HG02759 (cell line): Measurements from ENCODE around the gene PLA2G2A.

Experiments used
- ATAC-seq: cut with Tn5 transposase; IDR thresholded peaks from one replicate; pipeline ENCODE4 v1.9.1; 2021; ENCODE audit warnings: mild to moderate bottlenecking, moderate library complexity; ENCODE audit not compliant: unreplicated experiment

PLA2G2A gene

GRCh38 chr1:19974822-19975416, 4.5 kb downstream of the PLA2G2A start:
- ATAC-seq: no peak

- no peak for ATAC-seq
Observed at GRCh38 chr1:19973616-19974015, 5.8 kb downstream of the PLA2G2A start.

- ATAC-seq: no peak
Observed at GRCh38 chr1:19971664-19972063, 7.8 kb downstream of the PLA2G2A start.

GRCh38 chr1:19969898-19970660, 9.3 kb downstream of the PLA2G2A start:
- no peak for ATAC-seq

GRCh38 chr1:19967808-19968207, 11.6 kb downstream of the PLA2G2A start:
- no peak for ATAC-seq

GRCh38 chr1:19964542-19964941, 14.9 kb downstream of the PLA2G2A start:
- ATAC-seq: no peak

GRCh38 chr1:19963636-19964035, 15.8 kb downstream of the PLA2G2A start:
- no peak for ATAC-seq

GRCh38 chr1:19960591-19960990, 18.8 kb downstream of the PLA2G2A start:
- no peak for ATAC-seq

GRCh38 chr1:19957779-19958178, 21.6 kb downstream of the PLA2G2A start:
- no peak for ATAC-seq

GRCh38 chr1:19955534-19956170, 23.8 kb downstream of the PLA2G2A start:
- ATAC-seq: no peak

- ATAC-seq: no peak
Observed at GRCh38 chr1:19954059-19954458, 25.4 kb downstream of the PLA2G2A start.

- no peak for ATAC-seq
Observed at GRCh38 chr1:19949016-19949415, 30.4 kb downstream of the PLA2G2A start.

GRCh38 chr1:19946971-19947370, 32.4 kb downstream of the PLA2G2A start:
- ATAC-seq: no peak

- ATAC-seq: no peak
Observed at GRCh38 chr1:19946331-19946751, 33.1 kb downstream of the PLA2G2A start.

GRCh38 chr1:19945914-19946313, 33.5 kb downstream of the PLA2G2A start:
- no peak for ATAC-seq

- ATAC-seq: no peak
Observed at GRCh38 chr1:19942657-19943056, 36.8 kb downstream of the PLA2G2A start.

- ATAC-seq: no peak
Observed at GRCh38 chr1:19942088-19942487, 37.3 kb downstream of the PLA2G2A start.

GRCh38 chr1:19941206-19941568, 38.2 kb downstream of the PLA2G2A start:
- ATAC-seq: no peak

GRCh38 chr1:19940486-19941205, 38.8 kb downstream of the PLA2G2A start:
- ATAC-seq: no peak

- no peak for ATAC-seq
Observed at GRCh38 chr1:19938472-19938871, 40.9 kb downstream of the PLA2G2A start.

- no peak for ATAC-seq
Observed at GRCh38 chr1:19936061-19936750, 43.2 kb downstream of the PLA2G2A start.
